Stimulated activated CD8-positive, alpha-beta memory T cell treated with anti-CD3 and anti-CD28 coated beads, Interleukin-7, amount 100 ng/mL, for 24 hours (primary cell): ENCODE results near the gene FAM163A.
"Not testable (repeated sequence)": the region's sequence is repeated elsewhere in the genome, so short reads cannot be mapped to it uniquely, and the experiment has no call there.

Source experiments
- DNase-seq: peaks from one replicate; pipeline ENCODE4 v3.0.0-alpha.2; 2020; ENCODE audit warnings: low read depth

The FAM163A gene

DNA sequence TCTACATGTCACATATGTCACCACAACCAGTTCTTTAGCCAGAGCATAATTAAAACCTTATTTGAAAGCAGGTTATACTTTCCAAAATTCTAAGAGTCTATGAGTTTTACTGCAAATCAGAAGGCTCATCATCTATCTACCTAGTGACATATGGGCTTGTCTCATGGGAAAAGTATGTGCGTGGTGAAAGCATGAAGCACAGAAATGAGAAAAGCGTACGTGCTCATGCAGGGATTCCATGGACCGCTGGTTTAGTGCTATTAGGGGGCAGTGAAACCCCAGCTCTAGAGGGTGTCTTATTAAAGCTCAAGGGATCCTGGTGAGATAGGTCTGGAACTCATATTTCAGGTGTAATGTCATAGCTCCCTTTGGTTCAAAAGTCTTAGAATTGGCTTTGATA, 50.2 kb downstream of the FAM163A start:
- DNase-seq = no peak

- DNase-seq = no peak
Measured at GRCh38 chr1:179794146-179794545, 51.1 kb downstream of the FAM163A start.

DNA sequence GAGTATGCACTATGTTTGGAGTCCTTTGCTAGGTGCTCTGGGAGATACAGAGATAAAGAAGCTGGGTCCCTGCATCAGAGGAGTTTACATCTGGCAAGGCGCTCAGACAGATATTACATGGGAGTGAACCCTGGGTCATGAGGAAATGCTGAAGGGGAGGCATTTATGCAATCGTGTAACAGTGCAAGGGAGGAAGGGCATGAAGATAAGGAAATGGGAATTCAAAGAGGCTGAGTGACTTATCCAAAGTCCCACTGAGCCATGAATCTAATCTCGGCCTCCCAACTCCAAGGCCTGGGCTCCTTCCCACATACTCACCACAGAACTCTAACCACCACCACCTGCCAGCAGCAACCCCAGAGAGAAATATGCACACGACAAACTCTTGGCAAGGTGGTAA, 51.6 kb downstream of the FAM163A start:
- DNase-seq = no peak

DNA sequence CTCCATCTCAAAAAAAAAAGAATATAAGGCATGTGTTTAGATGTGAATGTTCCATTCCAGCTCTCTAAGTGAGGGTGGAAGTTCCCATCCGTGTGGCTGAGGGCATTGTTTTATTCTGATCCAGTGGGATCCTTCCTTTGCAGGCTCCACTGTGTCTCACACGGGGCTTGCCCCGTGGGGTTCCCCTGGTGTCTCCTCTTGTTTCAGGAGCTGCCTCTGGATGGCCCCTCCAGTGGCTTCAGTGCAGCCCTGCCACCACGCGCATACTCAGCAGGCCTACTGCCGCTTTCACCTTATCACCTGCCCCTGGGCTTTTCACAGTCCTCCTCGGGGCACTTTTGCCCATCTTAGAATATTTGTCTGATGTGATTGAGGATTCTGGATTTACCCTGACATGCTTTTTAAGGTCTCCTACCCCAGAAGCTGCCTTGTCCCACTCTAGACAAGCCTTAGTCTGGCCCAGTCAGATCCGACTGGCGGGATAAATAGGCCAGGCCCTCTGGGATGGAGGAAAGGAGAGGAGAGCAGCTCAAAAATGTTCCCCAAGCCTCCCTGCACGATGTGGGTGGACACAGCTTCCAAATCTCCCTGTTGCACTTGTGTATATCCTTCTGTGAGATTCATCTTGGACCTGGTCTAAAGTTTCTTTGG, 55.2 kb downstream of the FAM163A start:
- no peak for DNase-seq

DNA sequence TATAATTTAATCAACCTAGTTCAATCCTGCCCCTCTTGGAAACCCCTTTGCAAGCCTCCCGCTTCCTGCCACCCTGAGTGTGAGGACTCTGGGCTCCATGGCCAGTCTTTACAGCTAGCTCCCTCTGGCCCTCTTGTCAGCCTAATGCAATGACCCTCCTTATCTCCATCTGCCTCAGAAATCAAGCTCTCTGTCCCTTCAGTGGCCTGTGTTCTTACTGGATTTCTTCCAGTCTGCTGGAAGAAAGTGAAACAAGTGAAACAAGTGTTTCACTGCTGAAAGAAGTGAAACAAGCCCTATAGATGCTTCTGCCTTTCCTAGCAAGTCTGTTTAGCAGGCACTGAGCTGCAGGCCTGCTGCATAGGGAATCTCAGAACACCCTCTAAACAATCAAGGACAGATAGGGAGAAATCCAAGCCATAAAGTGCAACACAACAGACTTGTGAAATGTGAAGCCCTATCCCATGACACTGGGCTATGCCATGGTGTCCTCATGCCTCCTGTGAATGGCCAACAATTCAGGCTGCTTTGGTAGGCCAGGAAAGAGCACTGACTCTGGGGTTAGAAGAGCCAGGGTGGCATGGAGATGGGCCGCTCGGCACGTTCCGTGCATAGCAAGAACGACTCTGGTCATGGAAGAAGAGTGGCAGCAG, 55.9 kb downstream of the FAM163A start:
- DNase-seq = no peak

GRCh38 chr1:179800481-179800880, 57.4 kb downstream of the FAM163A start:
- no peak for DNase-seq

DNA sequence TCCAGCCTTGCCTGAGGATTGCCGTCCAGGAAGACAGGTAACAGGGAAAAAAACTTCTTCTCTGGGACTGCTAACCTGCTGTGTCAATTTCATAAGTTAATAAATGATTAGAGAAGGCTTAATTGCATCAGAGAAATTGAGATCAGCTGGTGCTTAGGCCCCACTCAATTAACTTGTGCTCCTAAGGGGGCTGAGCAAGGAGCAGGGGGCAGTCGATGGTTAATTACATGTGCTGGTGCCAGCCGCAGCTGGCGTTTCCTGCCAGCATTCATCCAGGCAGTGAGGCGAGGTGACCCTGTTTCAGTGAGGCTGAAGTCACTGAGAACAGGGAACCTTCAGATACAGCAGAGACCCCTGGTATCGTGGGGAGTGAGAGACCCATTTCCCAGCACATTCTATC, 60.0 kb downstream of the FAM163A start:
- no peak for DNase-seq

GRCh38 chr1:179803918-179804317, 60.8 kb downstream of the FAM163A start:
- DNase-seq = no peak

DNA sequence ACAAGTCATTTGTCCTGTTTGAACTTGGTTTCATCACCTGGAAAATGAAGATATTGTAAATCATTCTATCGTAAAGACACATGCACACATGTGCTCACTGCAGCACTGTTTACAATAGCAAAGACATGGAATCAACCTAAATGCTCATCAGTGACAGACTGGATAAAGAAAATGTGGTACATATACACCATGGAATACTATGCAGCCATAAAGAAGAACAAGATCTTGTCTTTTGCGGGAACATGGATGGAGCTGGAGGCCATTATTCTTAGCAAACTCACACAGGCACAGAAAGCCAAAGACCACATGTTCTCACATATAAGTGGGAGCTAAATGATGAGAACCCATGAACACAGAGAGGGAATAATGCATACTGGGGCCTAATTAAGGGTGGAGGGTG, 61.3 kb downstream of the FAM163A start:
- DNase-seq = not testable (repeated sequence)

DNA sequence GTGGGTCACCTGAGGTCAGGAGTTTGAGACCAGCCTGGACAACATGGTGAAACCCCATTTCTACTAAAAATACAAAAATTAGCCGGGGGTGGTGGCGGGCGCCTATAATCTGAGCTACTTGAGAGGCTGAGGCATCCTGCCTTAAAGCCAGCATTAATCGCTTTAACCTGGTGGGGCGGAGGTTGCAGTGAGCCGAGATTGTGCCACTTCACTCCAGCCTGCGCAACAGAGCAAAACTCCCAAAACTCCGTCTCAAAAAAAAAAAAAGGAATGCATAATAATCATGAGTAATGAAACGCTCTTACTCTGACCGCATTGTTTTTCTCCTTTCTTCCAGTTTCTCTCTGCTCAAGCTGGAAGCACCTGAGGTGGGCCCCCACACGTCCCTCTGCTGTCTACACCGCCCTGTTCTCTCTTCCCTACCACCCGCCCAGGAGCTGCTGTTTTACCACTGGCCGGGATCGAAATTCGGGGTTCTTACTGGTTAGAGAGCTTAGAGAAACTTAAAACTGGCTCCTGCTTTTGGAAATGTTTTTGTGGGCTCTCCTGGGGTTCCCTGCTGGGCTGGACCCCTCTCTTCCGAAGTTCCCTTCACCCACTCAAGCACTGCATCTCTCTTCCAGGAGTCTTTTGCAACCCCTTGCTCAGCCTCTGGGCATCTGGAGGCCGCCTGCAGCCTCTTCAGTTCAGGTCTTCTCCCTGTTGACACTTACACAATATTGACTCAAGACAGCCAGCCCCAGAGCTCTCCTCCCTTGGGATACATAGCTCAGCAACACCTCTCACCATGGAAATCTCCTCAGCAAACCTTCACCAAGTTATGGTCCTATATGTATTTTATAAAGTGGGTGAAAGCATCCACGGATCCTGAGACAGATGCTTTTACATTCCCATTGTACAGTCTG, 62.5 kb downstream of the FAM163A start:
- no peak for DNase-seq

- no peak for DNase-seq
Measured at GRCh38 chr1:179806333-179806732, 63.2 kb downstream of the FAM163A start.

DNA sequence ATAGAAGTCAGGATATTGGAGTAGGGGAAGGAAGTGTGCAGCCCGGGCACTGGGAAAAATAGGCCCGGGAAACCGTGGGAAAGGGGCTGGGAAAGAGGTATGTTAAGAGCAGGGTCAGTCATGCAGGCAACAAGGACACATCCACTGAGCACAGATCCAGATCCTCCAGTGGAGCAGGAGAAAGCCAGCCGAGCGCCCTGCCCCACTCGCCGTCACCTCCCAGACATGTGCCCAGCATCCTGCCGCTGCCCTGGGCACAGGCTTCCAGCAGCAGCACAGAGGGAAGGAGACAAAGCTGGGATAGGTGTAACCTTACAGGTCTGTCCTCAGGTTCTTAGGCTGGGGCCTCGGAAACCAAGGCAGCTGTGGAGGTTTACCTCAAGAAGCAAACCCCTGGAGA, 64.2 kb downstream of the FAM163A start:
- no peak for DNase-seq

- DNase-seq = no peak
Measured at GRCh38 chr1:179807691-179808485, 64.8 kb downstream of the FAM163A start.

- no peak for DNase-seq
Measured at GRCh38 chr1:179808503-179808902, 65.4 kb downstream of the FAM163A start.

- peak; percentile 25 for DNase-seq
Measured at GRCh38 chr1:179809506-179810366, 66.6 kb downstream of the FAM163A start.

DNA sequence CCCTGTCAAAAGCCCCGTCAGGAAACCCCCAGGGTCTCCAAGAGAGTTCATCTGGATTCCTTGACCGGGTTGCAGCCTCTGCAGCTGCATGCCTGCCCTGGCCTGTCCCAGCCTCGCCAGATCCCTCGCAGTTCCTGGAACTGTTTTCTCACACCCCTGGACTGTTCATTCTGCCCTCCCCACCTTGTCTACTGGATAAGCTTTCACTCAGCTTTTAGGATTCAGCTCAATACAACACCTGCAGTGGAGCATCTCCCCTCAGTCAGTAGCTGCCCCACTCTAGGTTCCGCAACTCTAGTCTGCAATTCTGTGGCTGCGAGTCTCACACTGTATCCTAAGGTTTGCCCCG, 67.2 kb downstream of the FAM163A start:
- no peak for DNase-seq

DNA sequence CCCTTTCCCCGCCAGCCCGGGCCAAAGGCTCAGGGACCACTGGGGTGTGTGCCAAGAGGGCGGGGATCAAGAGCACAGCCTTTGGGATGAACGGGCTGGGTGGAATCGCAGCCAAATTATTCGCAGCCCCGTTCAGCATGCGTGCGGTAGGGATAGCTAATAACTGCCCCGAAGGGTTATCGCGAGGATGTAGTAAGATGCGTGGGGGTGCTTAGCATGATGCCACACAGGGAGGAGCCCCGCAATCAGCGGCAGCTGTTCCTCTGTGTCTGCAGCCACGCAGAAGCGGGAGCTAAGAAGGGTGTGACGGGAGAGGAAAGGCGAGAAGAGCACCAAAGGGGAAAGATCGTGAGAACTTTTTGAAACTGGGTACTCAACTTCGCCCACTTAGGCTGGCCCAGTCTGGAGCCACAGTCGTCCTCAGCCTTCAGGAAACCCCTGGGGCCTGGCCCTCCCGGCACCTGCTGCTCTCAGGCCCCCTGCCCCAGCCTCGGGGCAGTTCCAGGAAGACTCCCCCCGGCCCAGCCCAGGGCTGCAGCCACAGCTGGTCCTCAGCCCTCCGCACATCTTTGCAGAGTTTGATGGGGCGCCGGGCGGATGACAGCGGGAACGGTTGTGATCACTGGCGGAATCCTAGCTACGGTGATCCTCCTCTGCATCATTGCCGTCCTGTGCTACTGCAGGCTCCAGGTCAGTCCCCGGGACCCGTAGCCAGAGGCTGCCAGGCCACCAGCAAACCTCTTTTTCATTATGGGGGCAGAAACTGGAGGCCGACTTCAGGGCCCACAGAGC, 69.6 kb downstream of the FAM163A start:
- DNase-seq = no peak

DNA sequence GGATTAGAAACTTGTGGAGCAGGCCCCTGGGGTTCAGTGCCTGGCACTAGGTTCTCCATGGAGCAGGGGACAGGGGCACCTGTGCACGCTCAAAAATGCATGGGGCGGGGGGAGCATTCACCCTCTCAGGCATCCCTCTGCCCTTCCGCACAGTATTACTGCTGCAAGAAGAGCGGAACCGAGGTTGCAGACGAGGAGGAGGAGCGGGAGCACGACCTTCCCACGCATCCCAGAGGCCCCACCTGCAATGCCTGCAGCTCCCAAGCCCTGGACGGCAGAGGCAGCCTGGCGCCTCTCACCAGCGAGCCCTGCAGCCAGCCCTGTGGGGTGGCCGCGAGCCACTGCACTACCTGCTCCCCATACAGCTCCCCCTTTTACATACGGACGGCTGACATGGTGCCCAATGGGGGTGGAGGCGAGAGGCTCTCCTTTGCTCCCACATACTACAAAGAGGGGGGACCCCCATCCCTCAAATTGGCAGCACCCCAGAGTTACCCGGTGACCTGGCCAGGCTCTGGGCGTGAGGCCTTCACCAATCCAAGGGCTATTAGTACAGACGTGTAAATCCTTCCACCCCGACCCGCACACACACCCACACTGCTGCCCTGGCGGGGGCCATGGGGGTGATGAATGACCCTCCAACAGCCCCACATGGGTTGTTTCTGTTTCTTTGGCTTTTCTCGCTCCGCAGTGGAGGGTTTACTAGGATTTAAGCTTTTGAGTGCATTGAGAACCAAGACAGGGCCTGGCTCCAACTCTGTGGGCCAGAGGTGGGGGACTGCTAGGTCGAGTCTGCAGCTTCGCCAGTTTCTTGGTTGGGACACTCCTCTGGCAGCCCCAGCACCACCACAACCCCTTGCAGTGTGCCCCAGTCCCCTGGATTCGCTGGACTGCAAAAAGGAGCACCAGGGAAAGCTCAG, 70.8 kb downstream of the FAM163A start:
- DNase-seq = no peak

GRCh38 chr1:179814546-179814838, 71.4 kb downstream of the FAM163A start:
- no peak for DNase-seq

GRCh38 chr1:179815641-179816040, 72.5 kb downstream of the FAM163A start:
- no peak for DNase-seq
